Stimulated activated CD4-positive, alpha-beta T cell treated with anti-CD3 and anti-CD28 coated beads, Interleukin-12 subunit alpha, Interleukin-12 subunit beta, amount 100 ng/mL, for 48 hours (primary cell): ENCODE data around the gene FMNL2.
A peak's percentile ranks its signal among the peaks of the same experiment; 100 is the strongest.

Source experiments
- DNase-seq, 3 donors: peaks; one replicate each; pipeline ENCODE4 v3.0.0-alpha.2; 2020; ENCODE audit warnings: low read depth in 2 of 3, low spot score in 1 of 3

The FMNL2 gene

DNA sequence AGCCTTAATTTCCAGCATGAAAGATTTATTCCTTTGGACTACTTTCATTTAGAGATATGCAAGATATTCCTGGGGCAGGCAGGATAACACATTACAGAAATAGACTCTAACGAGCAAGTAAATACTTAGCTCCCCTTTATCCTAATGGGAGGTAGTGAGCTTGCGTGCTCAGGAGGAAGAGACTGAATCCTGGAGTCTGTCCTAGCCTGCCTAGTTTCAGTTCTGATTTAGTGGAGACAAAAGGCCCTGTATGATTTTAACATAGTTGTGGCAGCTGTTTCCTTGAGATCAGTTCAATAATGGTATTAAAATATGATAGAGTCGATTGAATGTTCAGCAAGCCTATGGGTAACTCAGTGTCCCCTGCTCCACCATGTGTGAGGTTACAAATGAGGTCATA lies 109.5 kb downstream of the FMNL2 start:
- no peak for DNase-seq

DNA sequence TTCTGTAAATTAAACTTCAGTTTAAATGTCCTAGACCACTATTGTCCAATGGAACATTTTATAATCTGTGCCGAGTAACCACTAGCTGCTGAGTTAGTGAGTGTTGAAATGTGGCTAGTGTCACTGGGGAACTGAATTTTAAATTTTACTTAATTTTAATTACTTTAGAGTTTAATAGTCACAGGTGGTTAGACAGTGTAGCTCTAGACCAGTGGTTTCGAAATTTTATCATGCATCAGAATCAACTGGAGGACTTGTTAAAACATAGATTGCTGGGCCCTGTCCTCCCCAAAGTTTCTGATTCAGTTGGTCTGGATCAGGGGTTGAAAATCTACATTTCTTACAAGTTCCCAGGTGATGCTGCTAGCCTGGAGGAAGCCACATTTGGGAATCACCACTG lies 110.4 kb downstream of the FMNL2 start:
- DNase-seq: no peak

DNA sequence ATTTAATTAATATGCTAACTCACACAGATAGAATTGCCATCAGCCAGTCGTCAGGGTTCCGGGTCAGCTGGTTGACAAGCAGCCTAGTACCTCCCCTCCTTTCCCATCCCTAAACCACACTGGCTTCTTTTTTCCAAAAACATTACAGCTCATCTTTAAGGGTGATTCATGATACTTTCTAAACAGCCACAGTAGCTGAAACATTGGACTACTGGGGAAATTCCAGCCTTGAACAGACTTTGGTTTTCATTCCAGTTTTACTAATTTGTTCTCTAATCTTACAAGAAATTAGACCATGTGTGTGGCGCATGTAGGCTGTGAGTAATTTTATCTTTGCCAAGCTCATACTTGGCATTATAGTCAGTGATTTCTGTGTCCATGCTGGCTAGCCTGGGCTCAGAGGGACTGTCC lies 110.8 kb downstream of the FMNL2 start:
- DNase-seq: peak in 1 of 3 donors; percentile 6

DNA sequence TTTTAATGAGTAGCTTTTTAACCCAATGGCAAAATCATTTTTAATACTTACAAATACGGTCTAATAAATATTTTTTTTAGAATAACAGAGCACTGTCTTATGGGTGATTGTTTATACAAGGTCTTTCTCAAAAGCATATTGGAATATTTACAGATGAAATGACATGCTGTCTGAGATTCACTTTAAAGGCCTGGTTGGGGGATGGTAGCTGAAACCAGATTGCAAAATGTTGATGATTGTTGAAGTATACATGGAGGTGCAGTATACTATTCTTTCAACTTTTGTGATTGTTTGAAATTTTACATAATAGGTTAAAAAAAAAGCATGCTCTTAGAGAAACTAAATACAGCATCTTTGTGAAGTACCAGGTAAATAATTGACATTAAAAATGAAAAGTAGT lies 111.2 kb downstream of the FMNL2 start:
- DNase-seq: no peak

DNA sequence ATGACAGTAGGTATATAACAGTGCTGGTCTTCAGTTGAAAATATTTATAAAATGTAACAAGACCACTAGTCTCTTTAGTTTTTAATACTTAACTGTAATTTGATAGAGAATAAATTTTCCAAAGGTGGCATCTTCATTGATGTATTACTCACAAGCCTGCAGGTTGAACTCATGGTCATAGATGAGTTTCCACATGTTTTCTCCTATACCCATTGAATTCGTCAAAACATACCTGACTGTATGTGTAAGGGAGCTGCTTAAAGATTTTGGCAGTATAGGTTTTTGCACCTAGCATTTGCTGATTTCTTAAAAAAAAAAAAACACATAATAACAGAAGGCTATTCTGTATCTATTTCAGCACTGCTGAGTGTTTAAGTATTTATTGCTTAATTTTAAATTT lies 112.9 kb downstream of the FMNL2 start:
- DNase-seq: no peak

DNA sequence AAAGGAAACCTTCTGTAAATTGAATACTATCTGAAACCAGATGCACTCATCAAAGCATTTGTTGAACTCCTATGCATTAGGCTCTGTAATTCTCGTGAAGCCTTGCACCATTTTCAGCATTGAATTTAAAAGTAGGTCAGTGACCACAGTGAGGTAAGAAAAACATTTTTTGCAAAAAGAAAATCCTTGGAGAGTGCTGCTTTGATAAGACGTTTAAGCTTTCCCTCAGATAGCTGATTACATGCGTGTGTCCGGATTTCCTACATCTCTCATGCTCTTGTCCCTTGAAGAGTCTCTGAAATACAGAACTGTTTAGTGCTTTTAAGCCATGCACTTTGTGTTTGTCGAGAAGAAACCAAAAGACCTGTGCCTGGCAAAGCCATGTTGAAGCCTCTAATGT lies 113.6 kb downstream of the FMNL2 start:
- DNase-seq: no peak

DNA sequence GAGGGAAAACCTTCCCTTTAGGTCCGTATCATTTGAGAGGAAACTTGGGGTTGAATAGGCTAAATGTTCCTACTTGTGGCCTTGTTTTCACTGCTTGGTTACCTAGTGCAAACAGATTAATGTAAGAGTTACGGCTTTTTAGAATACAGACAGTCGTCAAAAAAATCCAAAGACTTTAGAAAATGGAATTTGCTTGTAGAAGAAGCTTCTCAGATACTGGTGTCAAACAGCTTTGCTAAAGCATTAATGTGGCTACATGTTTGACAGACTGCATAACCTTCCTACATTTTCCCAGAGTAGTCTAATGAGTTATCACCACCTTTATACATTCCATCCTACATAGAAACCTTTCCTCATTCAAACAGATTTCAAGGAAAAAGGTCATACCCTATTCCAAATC lies 114.6 kb downstream of the FMNL2 start:
- DNase-seq: no peak

DNA sequence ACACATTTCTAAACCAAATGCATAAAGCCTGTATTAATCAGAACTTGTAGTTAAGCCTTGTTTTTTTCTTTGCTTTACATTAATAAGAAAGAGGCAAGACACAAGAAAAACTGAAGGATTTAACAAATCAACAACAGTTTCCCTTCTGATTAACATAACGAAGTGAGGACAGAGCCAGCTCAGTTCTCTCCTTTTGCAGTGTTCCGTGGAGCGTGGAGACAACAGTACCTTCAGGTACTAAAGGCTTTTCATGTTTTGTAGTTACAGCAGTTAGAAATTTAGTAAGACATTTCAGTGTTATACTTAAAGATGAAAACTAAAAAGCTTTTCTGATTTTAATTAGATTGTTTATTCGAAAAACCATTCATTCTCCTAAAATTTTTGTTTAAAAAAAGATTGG lies 115.2 kb downstream of the FMNL2 start:
- DNase-seq: no peak

DNA sequence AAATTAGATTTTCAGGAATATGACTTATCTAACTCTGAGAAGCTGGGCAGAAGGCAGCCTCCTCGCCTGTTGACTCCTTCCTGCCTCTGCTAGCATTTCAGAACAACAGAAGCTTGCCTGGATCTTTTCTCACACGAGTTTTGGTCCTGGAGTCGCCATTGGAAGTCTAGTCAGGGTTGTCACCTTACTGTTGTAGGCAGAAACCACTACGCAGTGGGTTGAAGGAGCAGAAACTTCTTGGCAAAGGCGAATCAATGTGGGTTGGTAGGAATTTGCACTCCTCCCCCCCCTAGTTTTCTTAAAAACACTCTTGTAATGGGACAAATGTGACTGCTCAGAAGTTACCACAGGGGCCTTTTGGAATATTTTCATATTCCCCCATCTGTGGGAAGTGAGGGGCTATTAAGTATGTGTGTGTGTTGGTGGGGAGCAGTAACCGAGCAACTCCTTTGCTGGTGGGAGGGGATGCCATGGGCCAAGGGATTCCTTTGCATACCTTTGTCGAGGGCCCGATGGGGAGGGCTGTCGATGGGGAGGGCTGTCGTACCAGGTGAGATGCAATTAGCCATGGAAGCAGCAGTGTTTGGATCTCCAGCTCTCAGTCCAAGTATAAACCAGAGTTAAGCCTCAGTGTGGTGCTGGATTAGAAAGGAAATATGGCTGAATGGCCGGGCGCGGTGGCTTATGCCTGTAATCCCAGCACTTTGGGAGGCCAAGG lies 117.4 kb downstream of the FMNL2 start:
- no peak for DNase-seq

DNA sequence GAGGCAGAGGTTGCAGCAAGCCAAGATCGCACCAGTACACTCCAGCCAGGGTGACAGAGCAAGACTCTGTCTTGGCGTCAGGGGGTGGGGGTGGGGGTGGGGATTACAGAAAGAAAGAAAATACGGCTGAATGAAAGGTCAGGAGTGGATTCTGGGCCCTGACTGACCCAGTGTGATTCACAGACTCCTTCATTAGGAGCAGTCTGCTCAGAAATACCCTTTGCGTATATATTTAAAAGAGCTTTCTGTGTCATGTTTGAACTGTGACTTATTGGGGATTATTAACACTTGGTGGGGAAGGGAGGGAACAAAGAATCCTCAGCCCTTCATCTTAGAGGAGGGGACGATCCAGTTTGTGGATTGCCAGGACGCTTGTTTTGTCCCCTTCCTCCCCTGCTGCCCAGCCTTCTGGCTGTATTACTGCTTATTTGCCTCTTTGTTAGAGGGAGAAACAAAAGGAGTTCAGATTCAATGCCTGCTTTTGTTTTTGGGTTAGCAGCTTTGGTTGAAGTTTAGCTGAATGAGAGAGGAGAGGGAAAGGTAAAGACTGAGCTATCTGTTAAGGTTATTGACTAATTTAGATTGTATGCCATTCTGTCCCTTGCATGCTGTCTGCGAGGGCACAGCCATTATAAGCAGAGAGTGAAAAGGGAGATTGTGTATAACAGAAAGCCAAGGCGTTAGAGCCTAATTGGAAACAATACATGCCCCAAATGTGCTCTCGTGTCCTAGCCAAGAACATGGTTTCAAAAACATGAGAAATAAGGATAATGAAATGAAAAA lies 118.3 kb downstream of the FMNL2 start:
- DNase-seq: no peak

DNA sequence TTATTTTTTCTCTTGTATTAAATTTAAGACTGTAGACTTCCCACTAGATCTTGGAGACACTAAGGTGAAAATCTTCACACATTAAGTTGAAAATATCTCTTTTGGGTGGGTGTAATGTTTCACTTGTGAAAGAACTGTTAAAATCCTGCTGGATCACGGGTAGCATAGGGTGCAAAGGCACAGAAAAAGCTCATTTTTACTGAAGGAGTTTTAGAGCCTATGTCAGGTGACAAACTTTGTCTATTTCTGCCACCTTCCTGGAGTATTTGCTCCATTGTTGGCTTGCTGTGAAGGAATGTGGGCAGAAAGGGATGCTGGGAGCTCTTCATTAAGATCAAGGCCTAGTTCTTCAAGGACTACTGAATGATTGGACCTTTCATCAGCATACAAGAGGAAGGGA lies 119.4 kb downstream of the FMNL2 start:
- no peak for DNase-seq

DNA sequence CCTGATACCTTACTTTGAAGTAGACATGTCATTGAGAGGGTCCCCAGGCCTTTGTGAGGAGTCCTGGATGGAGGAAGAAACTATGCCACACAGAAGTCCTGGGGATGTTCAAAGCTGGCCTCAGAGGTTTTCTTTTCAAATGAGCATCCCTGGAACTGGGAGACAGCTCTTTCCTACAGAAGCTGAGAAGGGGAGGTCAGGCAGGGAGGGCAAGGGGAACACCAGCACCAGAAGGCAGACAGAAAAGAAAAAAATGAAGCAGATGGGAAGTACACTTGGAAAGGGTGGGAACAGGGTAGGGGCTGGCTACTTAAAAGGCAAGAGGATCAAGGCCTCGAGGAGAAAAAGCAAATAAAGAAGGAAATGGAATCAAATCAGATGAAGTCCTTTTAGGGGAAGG lies 120.0 kb downstream of the FMNL2 start:
- DNase-seq: no peak

DNA sequence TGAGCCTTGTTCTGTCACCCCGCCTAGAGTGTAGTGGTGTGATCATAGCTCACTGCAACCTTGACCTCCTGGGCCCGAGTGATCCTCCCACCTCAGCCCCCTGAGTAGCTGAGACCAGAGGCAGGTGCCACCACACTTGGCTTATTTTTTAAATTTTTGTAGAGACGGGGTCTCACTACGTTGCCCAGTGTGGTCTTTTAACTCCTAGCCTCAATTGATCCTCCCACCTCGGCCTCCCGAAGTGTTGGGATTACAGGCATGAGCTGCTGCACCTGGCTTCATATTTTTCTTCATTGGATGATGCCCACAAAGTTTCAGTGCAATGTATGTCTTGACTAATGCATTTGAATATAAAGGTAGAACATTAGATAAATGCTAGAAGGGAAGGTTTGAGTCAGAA lies 120.8 kb downstream of the FMNL2 start:
- DNase-seq: no peak

DNA sequence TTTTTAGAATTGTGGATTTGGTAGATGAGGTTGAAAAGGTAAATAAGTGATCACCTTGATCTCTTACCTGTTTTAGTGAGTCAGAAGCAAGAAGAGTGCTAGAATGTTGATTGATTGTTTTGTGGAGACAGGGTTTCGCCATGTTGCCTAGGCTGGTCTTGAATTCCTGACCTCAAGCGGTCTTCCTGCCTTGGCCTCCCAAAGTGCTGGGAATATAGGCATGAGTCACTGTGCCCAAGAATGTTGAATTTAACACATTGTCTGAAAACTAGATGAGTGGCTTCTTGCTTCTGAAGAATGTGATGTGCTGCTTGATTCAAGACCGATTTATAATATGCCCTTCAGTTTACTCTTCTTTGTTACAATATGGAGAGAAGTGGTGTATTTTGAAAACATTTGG lies 121.3 kb downstream of the FMNL2 start:
- DNase-seq: no peak

DNA sequence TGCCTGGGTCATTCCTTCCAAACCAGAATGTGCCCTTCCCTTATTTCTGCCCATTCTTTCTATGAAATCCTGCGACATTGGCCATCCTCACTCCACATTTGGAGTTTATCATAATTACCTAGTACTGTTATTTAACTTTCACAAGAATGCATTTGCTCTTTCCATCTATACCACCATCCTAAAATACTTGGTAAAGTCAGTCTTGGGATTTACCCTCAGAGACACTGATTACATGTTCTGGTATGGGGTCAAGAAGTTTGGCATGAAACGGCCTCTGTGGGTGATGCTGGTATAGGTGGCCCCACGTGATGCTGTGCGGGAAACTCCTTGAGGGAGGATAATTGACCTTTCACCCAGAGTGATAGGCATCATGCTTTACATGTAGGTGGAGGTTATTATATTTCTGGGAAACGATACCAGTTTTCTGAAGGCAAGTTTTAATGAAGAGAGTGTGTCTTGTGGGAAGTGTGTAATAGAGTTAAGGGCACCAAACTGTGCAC lies 123.5 kb downstream of the FMNL2 start:
- DNase-seq: no peak

DNA sequence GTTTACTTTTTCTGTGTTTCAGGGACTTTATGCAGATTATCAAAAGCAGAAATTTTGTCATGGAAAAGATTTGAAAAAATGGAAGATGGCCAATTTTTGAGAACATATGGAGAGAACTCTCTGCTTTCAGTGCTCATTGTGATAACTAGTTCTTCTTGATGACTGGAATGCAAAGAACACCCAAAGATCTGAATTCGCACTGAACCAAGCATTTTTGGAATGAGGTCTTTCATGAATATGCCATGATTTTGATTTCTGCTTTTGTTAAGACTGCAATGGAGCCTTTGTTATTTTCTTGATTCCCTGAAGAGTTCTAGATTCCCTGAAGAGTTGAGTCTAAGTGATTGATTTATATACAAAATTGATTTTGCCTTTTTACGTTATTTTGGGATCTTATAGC lies 124.1 kb downstream of the FMNL2 start:
- no peak for DNase-seq

DNA sequence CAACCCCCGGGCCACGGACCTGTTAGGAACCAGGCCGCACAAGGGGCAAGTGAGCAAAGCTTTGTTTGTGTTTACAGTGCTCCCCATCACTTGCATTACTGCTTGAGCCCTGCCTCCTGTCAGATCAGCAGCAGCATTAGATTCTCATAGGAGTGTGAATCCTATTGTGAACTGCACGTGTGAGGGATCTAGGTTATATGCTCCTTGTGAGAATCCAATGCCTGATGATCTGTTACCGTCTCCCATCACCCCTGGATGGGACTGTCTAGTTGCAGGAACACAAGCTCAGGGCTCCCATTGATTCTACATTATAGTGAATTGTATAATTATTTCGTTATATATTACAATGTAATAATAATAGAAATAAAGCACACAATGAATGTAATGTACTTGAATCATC lies 125.6 kb downstream of the FMNL2 start:
- DNase-seq: no peak

DNA sequence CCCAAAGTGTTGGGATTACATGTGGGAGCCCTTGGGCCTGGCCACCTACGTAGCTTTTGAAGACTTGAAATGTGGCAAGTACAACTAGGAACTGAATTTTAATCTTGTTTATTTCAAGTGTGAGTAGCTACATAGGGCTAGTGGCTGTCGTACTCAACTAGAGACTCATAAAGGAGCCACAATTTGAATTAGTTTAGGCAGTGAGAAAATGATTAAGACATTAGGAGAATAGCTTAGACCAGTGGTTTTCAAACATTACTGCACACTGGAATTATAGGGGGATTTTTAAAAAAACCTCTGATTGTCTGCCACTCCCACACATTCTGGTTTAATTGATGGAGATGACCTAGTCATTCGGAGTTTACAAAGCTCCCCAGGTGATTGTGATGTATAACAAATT lies 127.1 kb downstream of the FMNL2 start:
- no peak for DNase-seq

DNA sequence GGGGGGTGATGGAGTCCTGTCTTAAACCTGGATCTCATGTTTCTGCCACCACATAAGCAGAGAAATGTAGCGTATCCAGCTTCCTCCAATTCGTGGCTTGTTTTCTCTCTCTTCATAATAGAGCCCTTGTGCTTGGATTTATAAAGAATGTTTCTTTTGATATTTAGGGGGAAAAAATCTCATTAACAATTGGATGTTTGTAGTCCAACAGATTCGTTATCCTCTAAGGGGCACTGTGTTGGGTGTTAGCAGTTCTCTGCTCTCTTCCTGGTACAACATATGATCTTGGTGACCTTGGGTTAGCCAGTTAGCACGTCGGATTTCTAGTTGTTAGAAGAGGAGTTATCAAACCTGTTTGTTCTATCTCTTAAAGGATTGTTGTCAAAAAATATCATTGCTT lies 127.8 kb downstream of the FMNL2 start:
- DNase-seq: no peak

DNA sequence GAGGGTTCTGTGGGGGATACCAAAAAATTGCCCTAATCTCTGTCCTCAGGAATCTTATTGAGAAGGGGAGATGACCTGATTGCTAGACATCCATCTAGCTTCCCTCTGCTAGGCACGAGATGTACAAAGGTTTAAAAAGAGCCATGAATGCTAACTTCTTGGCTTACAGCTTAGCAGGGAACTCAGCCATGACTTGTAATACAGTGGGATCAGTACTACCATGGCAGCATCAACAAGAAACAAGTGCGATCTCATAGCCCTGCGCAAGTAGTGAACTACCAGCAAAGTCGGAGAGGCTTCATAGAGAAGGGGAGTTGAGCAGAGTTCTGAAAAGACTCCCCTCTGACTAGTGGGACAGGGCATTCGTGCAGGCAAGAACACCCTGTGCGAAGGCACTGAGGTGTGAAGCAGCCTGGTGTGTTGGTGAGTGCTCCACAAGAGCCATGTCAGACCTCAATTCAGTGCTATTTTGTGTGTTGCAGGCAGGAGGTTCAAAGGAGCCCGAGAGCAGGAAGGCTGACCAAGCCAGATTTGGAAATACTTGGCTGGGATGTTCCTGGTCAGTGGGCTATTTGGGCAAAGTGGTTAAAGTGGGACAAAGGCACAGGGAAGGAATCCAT lies 130.0 kb downstream of the FMNL2 start:
- no peak for DNase-seq

DNA sequence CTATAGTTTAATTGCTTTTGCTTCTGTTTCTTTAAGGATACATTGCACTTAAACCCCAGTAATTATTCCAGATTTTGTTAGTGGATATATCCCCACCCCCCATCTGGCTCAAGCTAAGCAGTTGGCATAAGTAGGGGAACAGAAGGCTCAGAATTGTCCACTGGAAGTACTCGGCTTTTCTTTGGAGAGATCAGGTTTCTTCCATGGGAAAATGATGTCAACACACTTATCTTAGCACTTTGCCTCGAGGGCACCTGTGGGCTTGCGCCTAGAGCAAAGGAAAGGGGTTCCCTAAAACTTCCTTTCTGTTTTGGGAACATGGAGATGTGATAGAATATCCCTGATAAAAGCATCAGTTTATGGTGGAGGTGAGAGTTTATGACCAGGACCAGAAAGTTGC lies 130.6 kb downstream of the FMNL2 start:
- DNase-seq: no peak

DNA sequence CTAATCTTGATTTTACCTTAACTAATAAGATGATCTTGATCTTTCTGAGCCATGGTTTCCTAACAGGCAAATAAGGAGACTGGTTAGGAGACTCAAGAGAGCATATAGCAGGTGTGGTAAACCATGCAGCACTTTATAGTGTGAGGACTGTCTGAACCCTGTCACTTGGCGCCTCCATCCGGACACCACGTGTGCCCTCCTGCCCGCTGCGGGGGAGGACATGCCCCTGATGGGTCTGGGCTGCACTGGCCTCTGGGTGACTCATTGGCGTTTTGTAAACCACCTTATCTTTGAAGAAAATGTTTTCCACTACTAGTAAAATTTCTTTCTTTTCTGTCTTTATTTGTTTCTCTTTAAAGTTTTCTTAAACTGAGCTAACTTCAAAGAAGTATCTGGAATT lies 131.1 kb downstream of the FMNL2 start:
- DNase-seq: no peak
